GM12878 (cell line): Measurements from ENCODE around the gene FARS2. TPM values are rescaled to one million over a fixed set of nuclear protein-coding genes. Genes with fewer than 3 reads are reported as not detected.

Source experiments
- BCLAF1 ChIP-seq: fragments of 450-650 bp; IDR thresholded peaks from 2 replicates; pipeline ENCODE4 v1.6.1; 2017; ENCODE audit warnings: antibody characterized with exemption, mild to moderate bottlenecking, moderate library complexity
- CHD1 ChIP-seq: IDR thresholded peaks from 2 replicates; pipeline ENCODE4 v1.6.1; 2012; ENCODE audit warnings: low read depth, low read length, improper control_type of control experiment
- EGR1 ChIP-seq, 2 experiments: IDR thresholded peaks; 1 replicate in 1 of 2; 2 replicates in 1 of 2; pipeline ENCODE4 v1.6.1; 2011 to 2012; ENCODE audit warnings: low read depth in 2 of 2, low read length in 2 of 2, borderline replicate concordance in 1 of 2, mild to moderate bottlenecking in 1 of 2, moderate library complexity in 1 of 2
- FOXM1 ChIP-seq: IDR thresholded peaks from 2 replicates; pipeline ENCODE4 v1.6.1; 2012; ENCODE audit warnings: low read depth, mild to moderate bottlenecking, inconsistent platforms, low read length, moderate library complexity
- IKZF1 ChIP-seq: fragments of 450-650 bp; conservative IDR thresholded peaks from 2 replicates; pipeline ENCODE4 v1.6.1; 2017; ENCODE audit warnings: antibody characterized with exemption, mild to moderate bottlenecking
- MEF2B ChIP-seq: fragments of 450-650 bp; IDR thresholded peaks from 2 replicates; pipeline ENCODE4 v1.6.1; 2018; ENCODE audit warnings: mild to moderate bottlenecking, moderate library complexity; ENCODE audit not compliant: partially characterized antibody, poor library complexity, severe bottlenecking
- NFIC ChIP-seq: IDR thresholded peaks from 2 replicates; pipeline ENCODE4 v1.6.1; 2012; ENCODE audit warnings: low read depth, mild to moderate bottlenecking, inconsistent platforms, low read length, moderate library complexity
- YY1 ChIP-seq: IDR thresholded peaks from 2 replicates; pipeline ENCODE4 v1.6.1; 2011; ENCODE audit warnings: low read depth, mild to moderate bottlenecking, low read length
- ZSCAN29 ChIP-seq: fragments of 450-650 bp; IDR thresholded peaks from 2 replicates; pipeline ENCODE4 v1.6.1; 2017; ENCODE audit warnings: mild to moderate bottlenecking, moderate library complexity
- polyA plus RNA-seq, 11 experiments: library from polyadenylated mRNA; depleted of rRNA in 4 of 11; unstranded in 6 of 11; stranded (reverse) in 5 of 11; fragments of >200 nt; fragmentation: Nextera tagmentation in 4 of 11; fragmentation: Illumina TruSeq in 1 of 11; extraction: Ambion mirVana in 4 of 11; extraction: Trizol in 1 of 11; gene quantifications; 1 replicate in 1 of 11; 2 replicates in 10 of 11; pipeline versions ENCODE4 v1.2.1 to v1.2.3, GENCODE V29; 2011 to 2016; ENCODE audit warnings: inconsistent platforms in 2 of 11, missing spikeins in 2 of 11, low read depth in 1 of 11
- total RNA-seq, 4 experiments: library from RNA; depleted of rRNA in 3 of 4; stranded (reverse); fragments of >200 nt in 3 of 4; fragmentation: Illumina TruSeq in 1 of 4; extraction: Trizol in 1 of 4; gene quantifications; 2 replicates each; pipeline versions ENCODE4 v1.2.1 to v1.2.3, GENCODE V29; 2013 to 2021
- TF ChIP-seq, protein P1 (sequence below): IDR thresholded peaks from 2 replicates; pipeline ENCODE4 v1.6.1; 2011; ENCODE audit warnings: borderline replicate concordance, low read depth, mild to moderate bottlenecking, moderate library complexity, mixed read lengths, low read length; ENCODE audit not compliant: insufficient read depth; ENCODE audit errors: extremely low read length

FARS2 gene
- total and polyA plus RNA-seq, 10 of the 15 experiments (the other 5 are each of a cell fraction or from before 2014, with no cell fraction given) = 16.8 to 46.7 (median 25.6) TPM

GRCh38 chr6:5261545-5262109, 314 bp downstream of the FARS2 start (continued):
- 0 out of 3 replicates have a peak, but pooled peaks of 1 of the 2 experiments have one; percentile 12 for TF ChIP-seq EGR1 (IDR thresholded peaks at IDR 0.05; ENCODE audit: borderline replicate concordance in 1 of 2, low read depth in 2 of 2, low read length in 2 of 2)
- no peak for TF ChIP-seq ZSCAN29
- 0 out of 2 replicates have a peak, but pooled peaks have one; percentile 13 for TF ChIP-seq NFIC
- TF ChIP-seq, protein P1, sequence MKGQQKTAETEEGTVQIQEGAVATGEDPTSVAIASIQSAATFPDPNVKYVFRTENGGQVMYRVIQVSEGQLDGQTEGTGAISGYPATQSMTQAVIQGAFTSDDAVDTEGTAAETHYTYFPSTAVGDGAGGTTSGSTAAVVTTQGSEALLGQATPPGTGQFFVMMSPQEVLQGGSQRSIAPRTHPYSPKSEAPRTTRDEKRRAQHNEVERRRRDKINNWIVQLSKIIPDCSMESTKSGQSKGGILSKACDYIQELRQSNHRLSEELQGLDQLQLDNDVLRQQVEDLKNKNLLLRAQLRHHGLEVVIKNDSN = no peak
- TF ChIP-seq YY1 = no peak; the same call in 1 of the 2 replicates
- no peak for TF ChIP-seq BCLAF1
- TF ChIP-seq IKZF1 = no peak
- no peak for TF ChIP-seq MEF2B
- TF ChIP-seq FOXM1 = no peak; the same call in 1 of the 2 replicates
- no peak for TF ChIP-seq CHD1
